ENCODE data around the gene KIFC3. TPM values are rescaled to one million over a fixed set of nuclear protein-coding genes. Genes with fewer than 3 reads are reported as not detected.

The KIFC3 gene
- total and polyA plus RNA-seq, 2 of the 13 experiments (the other 11 are each of a cell fraction or from before 2014, with no cell fraction given): 42.1 to 45.3 TPM

- Histone ChIP-seq H3K4me3 (replicated peaks in 1 of 3; ENCODE audit: insufficient read depth in 1 of 3, low read depth in 2 of 3, low read length in 3 of 3) (no peak overlapping the region), H3K4me2 (ENCODE audit: low read depth, low read length) (no peak overlapping the region), H3K36me3 (replicated peaks in 1 of 2; ENCODE audit: control insufficient read depth in 1 of 2, insufficient read depth in 2 of 2, low read length in 2 of 2) (peaks cover 18 to 20% of the 10 kb centered on the region in 2 experiments; a peak in 3 of 5 replicates), H3K9ac (ENCODE audit: insufficient read depth, low read depth, low read length) (no peak overlapping the region), H3K79me2 (ENCODE audit: insufficient read depth, low read length) (no peaks in the 10 kb centered on the region), H3K9me3 (ENCODE audit: low read length) (no peaks in the 10 kb centered on the region), H3K27ac (ENCODE audit: extremely low read length, insufficient read depth, low read length) (no peak overlapping the region), H3K27me3 (ENCODE audit: control insufficient read depth in 1 of 2, insufficient read depth in 2 of 2, low read length in 2 of 2) (no peaks in the 10 kb centered on the region), H4K20me1 (ENCODE audit: insufficient read depth, low read length) (no peaks in the 10 kb centered on the region), H3K4me1 (ENCODE audit: insufficient read depth, low read length) (no peaks in the 10 kb centered on the region), H2AFZ (ENCODE audit: low read length) (no peak overlapping the region)
- intact Hi-C loops (cut with micrococcal nuclease; ENCODE audit: unreplicated experiment): no loop called here
- POLR2A ChIA-PET: interaction anchor here (0.9 to 1.0 kb wide), 2 partner anchors 13 kb away, joined by 4 to 5 read pairs; partner anchors contain the start of gene KATNB1
- BruUV-seq (replicated peaks): no TSS peak
- WGBS (ENCODE audit: low lambda C conversion rate): 99% methylated on average over 9 of the region's 11 CpGs
- CTCF ChIA-PET (ENCODE audit: low intra/inter-chr PET ratio, low total read pairs): no interaction called here
- no peak for FAIRE-seq
- DNase-seq (ENCODE audit: low spot score): no peak
- in situ Hi-C loops (cut with HindIII; ENCODE audit: extremely low pct_ligation_motif_present, low pct_unique_long_range_greater_than_20kb): no loop called here
- no peak for ATAC-seq
- TF ChIP-seq AGO2 (optimal IDR thresholded peaks at IDR 0.05; ENCODE audit: low read depth, low read length) (peak; percentile 60), AHR (CRISPR knock-in tag; IDR thresholded peaks at IDR 0.05) (no peak), PRDM10 (CRISPR knock-in tag; IDR thresholded peaks at IDR 0.05; ENCODE audit: low read depth) (no peak), ZNF644 (CRISPR knock-in tag; IDR thresholded peaks at IDR 0.05; ENCODE audit: low read depth) (no peak), ZNF20 (CRISPR knock-in tag; IDR thresholded peaks at IDR 0.05) (no peak)
Measured at GRCh38 chr16:57748596-57748995, 53.7 kb downstream of the KIFC3 start.

Measured in HepG2 (cell line).